CD4-positive, alpha-beta memory T cell (primary cell): ENCODE results near the gene ERC1. TPM values are rescaled to one million over a fixed set of nuclear protein-coding genes. Genes with fewer than 3 reads are reported as not detected.

Experiments
- CTCF ChIA-PET: fragments of 350-600 bp; sonication (Branson Sonifier 250); formaldehyde crosslinking; loops from one replicate; lab custom pipeline; 2021; ENCODE audit warnings: inconsistent platforms; ENCODE audit not compliant: partially characterized antibody; lab: Charles Lee
- POLR2A ChIA-PET: fragments of 350-600 bp; sonication (Branson Sonifier 250); formaldehyde crosslinking; loops from one replicate; lab custom pipeline; 2021; ENCODE audit not compliant: partially characterized antibody; lab: Charles Lee
- DNase-seq, 5 donors: peaks; one replicate each; pipeline versions ENCODE4 v3.0.0 to v3.0.0-alpha.2; 2020 to 2022; ENCODE audit warnings: mixed read lengths in 1 of 5
- H3K27ac ChIP-seq: one replicate; pipeline ENCODE4 v1.7.0; 2013; ENCODE audit warnings: low read depth, low read length
- H3K27me3 ChIP-seq: 2 replicates; pipeline ENCODE4 v1.7.0; 2013; ENCODE audit warnings: mild to moderate bottlenecking, low read length, moderate library complexity; ENCODE audit not compliant: insufficient read depth
- H3K36me3 ChIP-seq: 2 replicates; pipeline ENCODE4 v1.7.0; 2013; ENCODE audit warnings: mild to moderate bottlenecking, low read length, moderate library complexity; ENCODE audit not compliant: insufficient read depth
- H3K4me1 ChIP-seq: 2 replicates; pipeline ENCODE4 v1.7.0; 2013; ENCODE audit warnings: mild to moderate bottlenecking, low read length, moderate library complexity; ENCODE audit not compliant: insufficient read depth
- H3K4me3 ChIP-seq, 2 donors: one replicate each; pipeline ENCODE4 v1.7.0; 2013; ENCODE audit warnings: low read length in 2 of 2, mild to moderate bottlenecking in 1 of 2
- H3K9me3 ChIP-seq, 2 donors: one replicate each; pipeline ENCODE4 v1.7.0; 2013; ENCODE audit warnings: low read length in 2 of 2, control low read depth in 1 of 2; ENCODE audit not compliant: control insufficient read depth in 1 of 2
- H3K27ac Mint-ChIP-seq, 7 donors: one replicate each; pipeline ENCODE4 v1.8.0; 2020 to 2021; ENCODE audit warnings: mixed read lengths in 7 of 7, mild to moderate bottlenecking in 6 of 7, inconsistent platforms in 3 of 7, moderate library complexity in 3 of 7
- H3K27me3 Mint-ChIP-seq, 2 donors: one replicate each; pipeline ENCODE4 v1.8.0; 2020 to 2021; ENCODE audit warnings: mixed read lengths in 2 of 2
- H3K36me3 Mint-ChIP-seq, 2 donors: one replicate each; pipeline ENCODE4 v1.8.0; 2020 to 2021; ENCODE audit warnings: mixed read lengths in 2 of 2, inconsistent platforms in 1 of 2, mild to moderate bottlenecking in 1 of 2
- H3K4me1 Mint-ChIP-seq, 4 donors: one replicate each; pipeline ENCODE4 v1.8.0; 2020 to 2021; ENCODE audit warnings: mixed read lengths in 4 of 4, mild to moderate bottlenecking in 1 of 4
- H3K4me3 Mint-ChIP-seq, 8 donors: one replicate each; pipeline ENCODE4 v1.8.0; 2020 to 2021; ENCODE audit warnings: mixed read lengths in 8 of 8, mild to moderate bottlenecking in 7 of 8, moderate library complexity in 6 of 8, inconsistent platforms in 3 of 8
- H3K9me3 Mint-ChIP-seq, 8 donors: one replicate each; pipeline ENCODE4 v1.8.0; 2020 to 2021; ENCODE audit warnings: mixed read lengths in 8 of 8, mild to moderate bottlenecking in 5 of 8, inconsistent platforms in 3 of 8, moderate library complexity in 1 of 8
- intact Hi-C: fragments of 100-400 bp; cut with micrococcal nuclease; formaldehyde crosslinking; loops from one replicate; pipeline ENCODE4 v1.15.1; 2023
- polyA plus RNA-seq, 2 donors: library from polyadenylated mRNA; unstranded; fragments of 300-500 nt; fragmentation: Illumina TruSeq; gene quantifications; one replicate each; pipeline ENCODE4 v1.2.3, GENCODE V29; 2021
- total RNA-seq, 2 experiments: library from RNA; stranded (reverse); gene quantifications; one replicate each; pipeline ENCODE4 v1.2.3, GENCODE V29; 2021

ERC1 gene
- total and polyA plus RNA-seq, 4 experiments from 2014 or later = 4.0 to 41.7 (median 28.7) TPM

DNA sequence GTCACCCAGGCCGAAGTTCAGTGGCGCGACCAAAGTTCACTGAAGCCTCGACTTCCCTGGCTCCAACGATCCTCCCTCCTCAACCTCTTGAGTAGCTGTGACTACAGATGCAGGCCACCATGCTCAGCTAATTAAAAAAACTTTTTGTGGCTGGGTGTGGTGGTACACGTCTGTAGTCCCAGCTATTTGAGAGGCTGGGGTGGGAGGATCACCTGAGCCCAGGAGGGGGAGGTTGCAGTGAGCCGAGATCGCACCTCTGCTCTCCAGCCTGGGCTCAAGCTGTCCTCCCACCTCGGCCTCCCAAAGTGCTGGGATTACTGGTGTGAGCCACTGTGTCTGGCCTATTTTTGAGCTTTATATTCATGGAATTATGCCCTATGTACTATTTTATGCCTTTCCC, 23.4 kb upstream of the ERC1 start:
- no peak overlapping the region for H3K4me3 ChIP-seq
- Mint-ChIP-seq H3K4me3 (no peak overlapping the region), H3K27me3 (no peaks in the 10 kb centered on the region), H3K4me1 (no peaks in the 10 kb centered on the region), H3K36me3 (no peaks in the 10 kb centered on the region), H3K27ac (no peak overlapping the region), H3K9me3 (no peaks in the 10 kb centered on the region)
- ChIA-PET POLR2A (no interaction called here), CTCF (no interaction called here)
- intact Hi-C loops = no loop called here
- H3K36me3 ChIP-seq = no peaks in the 10 kb centered on the region
- H3K27ac ChIP-seq = no peak overlapping the region
- DNase-seq = no peak
- H3K9me3 ChIP-seq = no peaks in the 10 kb centered on the region
- no peaks in the 10 kb centered on the region for H3K4me1 ChIP-seq
- H3K27me3 ChIP-seq = no peaks in the 10 kb centered on the region

- H3K4me1 ChIP-seq = no peaks in the 10 kb centered on the region
- Mint-ChIP-seq H3K4me3 (no peak overlapping the region), H3K27ac (no peak overlapping the region), H3K36me3 (no peaks in the 10 kb centered on the region), H3K4me1 (no peaks in the 10 kb centered on the region), H3K27me3 (no peaks in the 10 kb centered on the region), H3K9me3 (no peaks in the 10 kb centered on the region)
- CTCF ChIA-PET = no interaction called here
- POLR2A ChIA-PET = no interaction called here
- no peaks in the 10 kb centered on the region for H3K36me3 ChIP-seq
- H3K9me3 ChIP-seq = no peaks in the 10 kb centered on the region
- no peaks in the 10 kb centered on the region for H3K27me3 ChIP-seq
- intact Hi-C loops = no loop called here
- DNase-seq = no peak
- H3K4me3 ChIP-seq = no peak overlapping the region
- H3K27ac ChIP-seq = no peak overlapping the region
Measured at GRCh38 chr12:968545-968944, 22.5 kb upstream of the ERC1 start.

DNA sequence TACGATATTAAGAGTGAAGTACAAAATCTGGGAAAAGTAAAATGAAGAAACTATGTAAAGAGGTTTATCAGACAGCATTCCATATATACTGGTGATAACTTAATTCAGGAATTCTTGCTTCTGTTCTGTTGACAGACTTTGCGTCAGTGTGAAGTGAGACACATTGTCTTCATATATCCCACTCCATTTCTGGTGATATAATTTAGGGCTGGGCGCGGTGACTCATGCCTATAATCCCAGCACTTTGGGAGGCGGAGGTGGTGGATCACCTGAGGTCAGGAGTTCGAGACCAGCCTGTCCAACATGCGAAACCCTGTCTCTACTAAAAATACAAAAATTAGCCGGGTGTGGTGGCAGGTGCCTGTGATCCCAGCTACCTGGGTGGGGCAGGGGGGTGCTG, 21.2 kb upstream of the ERC1 start:
- intact Hi-C loops = no loop called here
- Histone ChIP-seq H3K27me3 (no peaks in the 10 kb centered on the region), H3K36me3 (no peaks in the 10 kb centered on the region), H3K4me1 (no peaks in the 10 kb centered on the region), H3K27ac (no peak overlapping the region), H3K4me3 (no peak overlapping the region), H3K9me3 (no peaks in the 10 kb centered on the region)
- Mint-ChIP-seq H3K4me3 (no peak overlapping the region), H3K9me3 (no peaks in the 10 kb centered on the region), H3K27me3 (no peaks in the 10 kb centered on the region), H3K27ac (no peak overlapping the region), H3K36me3 (no peaks in the 10 kb centered on the region), H3K4me1 (peaks cover 0 to 1% (median 0%) of the 10 kb centered on the region in 4 donors)
- POLR2A ChIA-PET = no interaction called here
- no peak for DNase-seq
- CTCF ChIA-PET = no interaction called here

GRCh38 chr12:971991-972390, 19.0 kb upstream of the ERC1 start:
- H3K27ac Mint-ChIP-seq = no peak overlapping the region
- H3K27ac ChIP-seq = no peak overlapping the region
- H3K4me1 Mint-ChIP-seq = peaks cover 0 to 2% (median 0%) of the 10 kb centered on the region in 4 donors
- H3K36me3 ChIP-seq = no peaks in the 10 kb centered on the region
- H3K27me3 ChIP-seq = no peaks in the 10 kb centered on the region
- no peak for DNase-seq
- no peaks in the 10 kb centered on the region for H3K36me3 Mint-ChIP-seq
- H3K4me3 ChIP-seq = no peak overlapping the region
- no peaks in the 10 kb centered on the region for H3K9me3 ChIP-seq
- intact Hi-C loops = no loop called here
- no peak overlapping the region for H3K4me3 Mint-ChIP-seq
- CTCF ChIA-PET = no interaction called here
- H3K9me3 Mint-ChIP-seq = no peaks in the 10 kb centered on the region
- no peaks in the 10 kb centered on the region for H3K4me1 ChIP-seq
- H3K27me3 Mint-ChIP-seq = no peaks in the 10 kb centered on the region
- POLR2A ChIA-PET = no interaction called here

GRCh38 chr12:974271-974862, 16.7 kb upstream of the ERC1 start:
- H3K36me3 Mint-ChIP-seq = no peaks in the 10 kb centered on the region
- H3K27me3 ChIP-seq = no peaks in the 10 kb centered on the region
- H3K4me3 Mint-ChIP-seq = no peak overlapping the region
- H3K4me1 Mint-ChIP-seq = peaks cover 0 to 2% (median 0%) of the 10 kb centered on the region in 4 donors
- no peaks in the 10 kb centered on the region for H3K36me3 ChIP-seq
- H3K9me3 ChIP-seq = no peaks in the 10 kb centered on the region
- H3K27ac Mint-ChIP-seq = no peak overlapping the region
- intact Hi-C loops = no loop called here
- H3K4me3 ChIP-seq = no peak overlapping the region
- no peaks in the 10 kb centered on the region for H3K9me3 Mint-ChIP-seq
- CTCF ChIA-PET = interaction anchor here (0.8 kb wide), 1 partner anchor 118 kb away, joined by 6 read pairs; no protein-coding TSS in a partner anchor
- H3K4me1 ChIP-seq = no peaks in the 10 kb centered on the region
- DNase-seq = no peak
- POLR2A ChIA-PET = interaction anchor here (0.6 kb wide), 1 partner anchor 59 kb away, joined by 3 read pairs; no protein-coding TSS in a partner anchor
- H3K27ac ChIP-seq = no peak overlapping the region
- no peaks in the 10 kb centered on the region for H3K27me3 Mint-ChIP-seq

DNA sequence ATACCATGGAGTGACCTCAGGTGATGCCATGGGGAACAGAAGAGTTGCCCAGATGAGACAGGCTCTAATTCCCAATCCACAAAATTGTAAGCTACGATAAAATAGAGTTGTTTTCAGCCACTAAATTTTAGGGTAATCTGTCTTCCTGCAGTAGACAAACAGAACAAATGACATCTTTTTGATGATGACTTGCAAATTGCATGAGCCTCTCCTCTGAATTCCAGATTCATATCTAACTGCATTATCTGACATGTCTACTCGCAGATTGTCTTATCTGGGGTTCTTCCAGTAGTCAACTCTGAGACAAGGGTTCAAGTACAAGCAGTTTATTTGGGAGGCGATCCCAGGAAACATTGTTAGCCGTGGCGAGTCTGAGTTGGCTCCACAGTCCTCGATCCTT, 14.4 kb upstream of the ERC1 start:
- Mint-ChIP-seq H3K4me3 (no peak overlapping the region), H3K27me3 (no peaks in the 10 kb centered on the region), H3K27ac (no peak overlapping the region), H3K9me3 (no peaks in the 10 kb centered on the region), H3K36me3 (no peaks in the 10 kb centered on the region), H3K4me1 (peaks cover 0 to 2% (median 0%) of the 10 kb centered on the region in 4 donors)
- Histone ChIP-seq H3K27ac (no peak overlapping the region), H3K9me3 (no peaks in the 10 kb centered on the region), H3K27me3 (no peaks in the 10 kb centered on the region), H3K4me3 (no peak overlapping the region), H3K4me1 (no peaks in the 10 kb centered on the region), H3K36me3 (no peaks in the 10 kb centered on the region)
- no peak for DNase-seq
- intact Hi-C loops = no loop called here
- ChIA-PET POLR2A (no interaction called here), CTCF (no interaction called here)

- POLR2A ChIA-PET = no interaction called here
Measured at GRCh38 chr12:977156-977555, 13.9 kb upstream of the ERC1 start.

More at GRCh38 chr12:977156-977555, 13.9 kb upstream of the ERC1 start:
- H3K27me3 ChIP-seq = no peaks in the 10 kb centered on the region
- peaks cover 0 to 2% (median 0%) of the 10 kb centered on the region in 4 donors for H3K4me1 Mint-ChIP-seq
- no peaks in the 10 kb centered on the region for H3K9me3 Mint-ChIP-seq
- no peaks in the 10 kb centered on the region for H3K27me3 Mint-ChIP-seq
- CTCF ChIA-PET = no interaction called here
- H3K36me3 Mint-ChIP-seq = no peaks in the 10 kb centered on the region
- intact Hi-C loops = no loop called here
- H3K4me3 ChIP-seq = no peak overlapping the region
- no peak overlapping the region for H3K4me3 Mint-ChIP-seq
- no peak overlapping the region for H3K27ac Mint-ChIP-seq
- no peaks in the 10 kb centered on the region for H3K36me3 ChIP-seq
- no peak for DNase-seq
- no peak overlapping the region for H3K27ac ChIP-seq
- H3K4me1 ChIP-seq = no peaks in the 10 kb centered on the region
- no peaks in the 10 kb centered on the region for H3K9me3 ChIP-seq
